Common myeloid progenitor, CD34-positive (primary cell): ENCODE measurements around the gene PLEKHG4B.

Source experiments
- CTCF ChIA-PET: fragments of 350-600 bp; sonication (Branson Sonifier 250); formaldehyde crosslinking; loops from one replicate; lab custom pipeline; 2021; ENCODE audit warnings: antibody characterized with exemption; lab: Charles Lee
- POLR2A ChIA-PET: fragments of 350-600 bp; sonication (Branson Sonifier 250); formaldehyde crosslinking; loops from one replicate; lab custom pipeline; 2021; ENCODE audit warnings: antibody characterized with exemption; lab: Charles Lee
- DNase-seq, 3 donors: peaks; one replicate each; pipeline versions ENCODE4 v3.0.0 to v3.0.0-alpha.2; 2013
- H3K27ac ChIP-seq, 2 experiments: 1 replicate in 1 of 2; 2 replicates in 1 of 2; pipeline ENCODE4 v1.7.0; 2013; ENCODE audit warnings: inconsistent platforms in 2 of 2, low read length in 2 of 2, mild to moderate bottlenecking in 2 of 2, low read depth in 1 of 2, moderate library complexity in 1 of 2; ENCODE audit not compliant: severe bottlenecking in 2 of 2, insufficient read depth in 1 of 2, poor library complexity in 1 of 2
- H3K27me3 ChIP-seq, 5 experiments: replicated peaks in 2 of 5; 1 replicate in 3 of 5; 2 replicates in 2 of 5; pipeline versions ENCODE4 v1.6.1 to v1.7.0; 2013; ENCODE audit warnings: low read length in 4 of 5, mild to moderate bottlenecking in 2 of 5, moderate library complexity in 2 of 5, inconsistent platforms in 1 of 5; ENCODE audit not compliant: insufficient read depth in 5 of 5, control insufficient read depth in 4 of 5
- H3K36me3 ChIP-seq, 4 experiments: 1 replicate in 2 of 4; 2 replicates in 2 of 4; pipeline versions ENCODE4 v1.6.1 to v1.7.0; 2013; ENCODE audit warnings: low read length in 3 of 4, control low read depth in 1 of 4, mild to moderate bottlenecking in 1 of 4; ENCODE audit not compliant: control insufficient read depth in 4 of 4, insufficient read depth in 4 of 4
- H3K4me1 ChIP-seq, 4 experiments: 1 replicate in 3 of 4; 2 replicates in 1 of 4; pipeline versions ENCODE4 v1.6.1 to v1.7.1; 2013; ENCODE audit warnings: low read length in 3 of 4, mild to moderate bottlenecking in 3 of 4, control low read depth in 1 of 4, inconsistent platforms in 1 of 4, moderate library complexity in 1 of 4; ENCODE audit not compliant: control insufficient read depth in 4 of 4, insufficient read depth in 4 of 4; ENCODE audit errors: control extremely low read depth in 1 of 4
- H3K4me3 ChIP-seq, 7 experiments: 1 replicate in 4 of 7; 2 replicates in 3 of 7; pipeline versions ENCODE4 v1.5.1 to v1.7.0; 2013; ENCODE audit warnings: mild to moderate bottlenecking in 7 of 7, low read length in 6 of 7, moderate library complexity in 6 of 7, inconsistent platforms in 2 of 7, low read depth in 2 of 7, control low read depth in 1 of 7; ENCODE audit not compliant: insufficient read depth in 4 of 7, control insufficient read depth in 1 of 7; ENCODE audit errors: extremely low read depth in 1 of 7
- H3K9me3 ChIP-seq, 5 experiments: 1 replicate in 4 of 5; 2 replicates in 1 of 5; pipeline versions ENCODE4 v1.6.1 to v1.7.1; 2013; ENCODE audit warnings: low read length in 4 of 5, mild to moderate bottlenecking in 2 of 5, inconsistent platforms in 1 of 5, low read depth in 1 of 5, moderate library complexity in 1 of 5; ENCODE audit not compliant: control insufficient read depth in 4 of 5, insufficient read depth in 2 of 5; ENCODE audit errors: control extremely low read depth in 1 of 5
- WGBS: methylation state at CpG from one replicate; pipeline ENCODE4 v1.1.5; 2013; ENCODE audit not compliant: insufficient coverage; 5-methylcytosine and 5-hydroxymethylcytosine counted together

Gene PLEKHG4B

GRCh38 chr5:181566-181965 is 89.6 kb downstream of the PLEKHG4B start:
- POLR2A ChIA-PET = no interaction called here
- Histone ChIP-seq H3K9me3 (no peaks in the 10 kb centered on the region), H3K4me1 (peaks cover 0 to 4% (median 2%) of the 10 kb centered on the region in 4 experiments), H3K27me3 (peaks cover 0 to 7% (median 0%) of the 10 kb centered on the region in 5 experiments), H3K36me3 (no peaks in the 10 kb centered on the region), H3K27ac (no peak overlapping the region), H3K4me3 (no peak overlapping the region)
- WGBS = 98% methylated on average over 19 of the region's 22 CpGs
- DNase-seq = no peak
- CTCF ChIA-PET = no interaction called here

- H3K27ac ChIP-seq = no peak overlapping the region
- POLR2A ChIA-PET = no interaction called here
- CTCF ChIA-PET = no interaction called here
- no peaks in the 10 kb centered on the region for H3K36me3 ChIP-seq
- H3K9me3 ChIP-seq = no peaks in the 10 kb centered on the region
- H3K27me3 ChIP-seq = peaks cover 0 to 7% (median 0%) of the 10 kb centered on the region in 5 experiments
- no peak overlapping the region for H3K4me3 ChIP-seq
- 98% methylated on average over 9 of the region's 12 CpGs for WGBS
- H3K4me1 ChIP-seq = peaks cover 0 to 7% (median 4%) of the 10 kb centered on the region in 4 experiments
- DNase-seq = no peak
Measured at GRCh38 chr5:182126-182525, 90.2 kb downstream of the PLEKHG4B start.

GRCh38 chr5:184471-184870 is 92.5 kb downstream of the PLEKHG4B start:
- no peak overlapping the region for H3K27ac ChIP-seq
- WGBS = 92% methylated on average over 3 of the region's 7 CpGs
- H3K9me3 ChIP-seq = no peaks in the 10 kb centered on the region
- peaks cover 0 to 12% (median 6%) of the 10 kb centered on the region in 4 experiments for H3K4me1 ChIP-seq
- CTCF ChIA-PET = no interaction called here
- no peak overlapping the region for H3K4me3 ChIP-seq
- H3K27me3 ChIP-seq = peaks cover 0 to 5% (median 0%) of the 10 kb centered on the region in 5 experiments
- no peaks in the 10 kb centered on the region for H3K36me3 ChIP-seq
- POLR2A ChIA-PET = no interaction called here
- DNase-seq = no peak

GRCh38 chr5:185095-186070 is 93.4 kb downstream of the PLEKHG4B start:
- no peak for DNase-seq
- POLR2A ChIA-PET = no interaction called here
- Histone ChIP-seq H3K27me3 (peaks cover 0 to under 1% (median 0%) of the 10 kb centered on the region in 5 experiments), H3K9me3 (no peaks in the 10 kb centered on the region), H3K36me3 (no peaks in the 10 kb centered on the region), H3K4me3 (no peak overlapping the region), H3K4me1 (peaks cover 0 to 14% (median 6%) of the 10 kb centered on the region in 4 experiments), H3K27ac (no peak overlapping the region)
- 92% methylated on average over 19 of the region's 21 CpGs for WGBS
- CTCF ChIA-PET = no interaction called here

- 85% methylated on average over 19 of the region's 28 CpGs for WGBS
- no peak for DNase-seq
- Histone ChIP-seq H3K4me3 (no peak overlapping the region), H3K27ac (no peak overlapping the region), H3K27me3 (peaks cover 0 to 4% (median under 1%) of the 10 kb centered on the region in 5 experiments), H3K4me1 (peaks cover 0 to 21% (median 12%) of the 10 kb centered on the region in 4 experiments), H3K36me3 (no peaks in the 10 kb centered on the region), H3K9me3 (no peaks in the 10 kb centered on the region)
- ChIA-PET POLR2A (no interaction called here), CTCF (interaction anchor here (1.1 to 3.0 kb wide), 4 partner anchors 15 to 246 kb away, joined by 3 to 16 read pairs (median 10); partner anchors contain the start of genes CCDC127 and SDHA)
Measured at GRCh38 chr5:186091-187041, 94.4 kb downstream of the PLEKHG4B start.

GRCh38 chr5:187042-187431 is 95.1 kb downstream of the PLEKHG4B start:
- H3K27ac ChIP-seq = no peak overlapping the region
- peaks cover 0 to 28% (median 16%) of the 10 kb centered on the region in 4 experiments for H3K4me1 ChIP-seq
- CTCF ChIA-PET = interaction anchor here (1.1 to 3.0 kb wide), 6 partner anchors 8 to 245 kb away, joined by 3 to 16 read pairs (median 10); partner anchors contain the start of genes CCDC127 and SDHA
- peaks cover 0 to 4% (median 2%) of the 10 kb centered on the region in 5 experiments for H3K27me3 ChIP-seq
- H3K36me3 ChIP-seq = no peaks in the 10 kb centered on the region
- H3K4me3 ChIP-seq = no peak overlapping the region
- no peak for DNase-seq
- H3K9me3 ChIP-seq = no peaks in the 10 kb centered on the region
- 87% methylated on average over 9 of the region's 13 CpGs for WGBS
- POLR2A ChIA-PET = no interaction called here
